K562 (cell line): ENCODE measurements around the gene DDC. TPM values are rescaled to one million over a fixed set of nuclear protein-coding genes. Genes with fewer than 3 reads are reported as not detected.

Experiments used
- BRCA1 ChIP-seq, 2 experiments: fragments of 450-650 bp in 1 of 2; sonication (generic) in 1 of 2; formaldehyde crosslinking in 1 of 2; IDR thresholded peaks; 2 replicates each; pipeline versions ENCODE4 v1.5.0 to v1.6.1; 2017 to 2020; ENCODE audit warnings: mild to moderate bottlenecking in 1 of 2, missing genetic modification reagents in 1 of 2
- E2F3 ChIP-seq: fragments of 250-450 bp; sonication (Bioruptor Pico); IDR thresholded peaks from 2 replicates; pipeline ENCODE4 v1.4.0; 2020; ENCODE audit warnings: mild to moderate bottlenecking
- EZH2 ChIP-seq: IDR thresholded peaks from 2 replicates; pipeline ENCODE4 v1.6.1; 2012; ENCODE audit warnings: low read depth, mild to moderate bottlenecking, inconsistent platforms, low read length, borderline replicate concordance
- FOXA1 ChIP-seq: fragments of 450-650 bp; IDR thresholded peaks from 2 replicates; pipeline ENCODE4 v1.6.1; 2016; ENCODE audit warnings: mild to moderate bottlenecking, borderline replicate concordance
- NR2C2 ChIP-seq, 2 experiments: fragments of 200-800 bp in 1 of 2; sonication (Bioruptor generic) in 1 of 2; sonication (generic) in 1 of 2; formaldehyde crosslinking in 1 of 2; IDR thresholded peaks; 2 replicates each; pipeline versions ENCODE4 v1.6.1 to v1.8.0; 2016 to 2022; ENCODE audit warnings: mild to moderate bottlenecking in 1 of 2, missing compliant biosample characterization in 1 of 2, missing genetic modification characterization in 1 of 2, missing genetic modification reagents in 1 of 2
- PML ChIP-seq: IDR thresholded peaks from 2 replicates; pipeline ENCODE4 v1.6.1; 2012; ENCODE audit warnings: low read length, inconsistent platforms
- SMARCA5 ChIP-seq: fragments of 450-650 bp; IDR thresholded peaks from 2 replicates; pipeline ENCODE4 v1.6.1; 2016
- SRF ChIP-seq, 2 experiments: fragments of 250-450, 450-650 bp in 1 of 2; sonication (Bioruptor Pico) in 1 of 2; sonication (generic) in 1 of 2; formaldehyde crosslinking; IDR thresholded peaks; 2 replicates each; pipeline versions ENCODE4 v1.5.0 to v1.5.1; 2020 to 2022; ENCODE audit warnings: mild to moderate bottlenecking in 1 of 2, missing genetic modification reagents in 1 of 2
- ZNF41 ChIP-seq: fragments of 250-450 bp; sonication (Bioruptor Pico); conservative IDR thresholded peaks from 2 replicates; pipeline ENCODE4 v1.4.0; 2020; ENCODE audit warnings: mild to moderate bottlenecking
- ZNF764 ChIP-seq: fragments of 250-450 bp; sonication (Bioruptor Pico); IDR thresholded peaks from 2 replicates; pipeline ENCODE4 v1.4.0; 2020; ENCODE audit warnings: low read depth, mild to moderate bottlenecking, moderate library complexity
- ZNF830 ChIP-seq: fragments of 250-450 bp; sonication (Bioruptor Pico); IDR thresholded peaks from 2 replicates; pipeline ENCODE4 v1.5.0; 2021; ENCODE audit warnings: mild to moderate bottlenecking
- polyA plus RNA-seq, 8 experiments: library from polyadenylated mRNA; depleted of rRNA in 4 of 8; stranded (reverse) in 5 of 8; unstranded in 3 of 8; fragments of >200 nt; fragmentation: Nextera tagmentation in 2 of 8; fragmentation: Illumina TruSeq in 1 of 8; extraction: Ambion mirVana in 2 of 8; extraction: Trizol in 1 of 8; gene quantifications; 2 replicates each; pipeline versions ENCODE4 v1.2.1 to v1.2.3, GENCODE V29; 2011 to 2014; ENCODE audit warnings: inconsistent platforms in 1 of 8, missing spikeins in 1 of 8
- total RNA-seq, 7 experiments: library from RNA; depleted of rRNA in 6 of 7; stranded (reverse); fragments of >200 nt in 6 of 7; fragmentation: Illumina TruSeq in 2 of 7; extraction: Trizol in 2 of 7; gene quantifications; 2 replicates each; pipeline versions ENCODE4 v1.2.1 to v1.2.3, GENCODE V29; 2011 to 2021; ENCODE audit warnings: low replicate concordance in 1 of 7
- TF ChIP-seq, protein P1 (sequence below): fragments of 250-450 bp; sonication (Bioruptor Pico); IDR thresholded peaks from 2 replicates; pipeline ENCODE4 v1.4.0; 2020; ENCODE audit warnings: mild to moderate bottlenecking, moderate library complexity
- TF ChIP-seq, protein P2 (sequence below): sonication (generic); formaldehyde crosslinking; IDR thresholded peaks from 2 replicates; pipeline ENCODE4 v1.8.0; 2022; ENCODE audit warnings: mild to moderate bottlenecking, missing genetic modification reagents
- TF ChIP-seq, protein P3 (sequence below), 2 experiments: fragments of 450-650 bp; conservative IDR thresholded peaks; 2 replicates each; pipeline ENCODE4 v1.6.1; 2017; ENCODE audit warnings: mild to moderate bottlenecking in 2 of 2, moderate library complexity in 2 of 2
- TF ChIP-seq, protein P4 (sequence below), 2 experiments: fragments of 200-800 bp in 1 of 2; sonication (Bioruptor generic) in 1 of 2; sonication (generic) in 1 of 2; formaldehyde crosslinking in 1 of 2; IDR thresholded peaks in 1 of 2; conservative IDR thresholded peaks in 1 of 2; 2 replicates each; pipeline versions ENCODE4 v1.5.0 to v1.6.1; 2016 to 2020; ENCODE audit warnings: missing compliant biosample characterization in 1 of 2, missing genetic modification characterization in 1 of 2, missing genetic modification reagents in 1 of 2

DDC gene
- total and polyA plus RNA-seq, 9 of the 15 experiments (the other 6 are each of a cell fraction or from before 2014, with no cell fraction given) = not detected

DNA sequence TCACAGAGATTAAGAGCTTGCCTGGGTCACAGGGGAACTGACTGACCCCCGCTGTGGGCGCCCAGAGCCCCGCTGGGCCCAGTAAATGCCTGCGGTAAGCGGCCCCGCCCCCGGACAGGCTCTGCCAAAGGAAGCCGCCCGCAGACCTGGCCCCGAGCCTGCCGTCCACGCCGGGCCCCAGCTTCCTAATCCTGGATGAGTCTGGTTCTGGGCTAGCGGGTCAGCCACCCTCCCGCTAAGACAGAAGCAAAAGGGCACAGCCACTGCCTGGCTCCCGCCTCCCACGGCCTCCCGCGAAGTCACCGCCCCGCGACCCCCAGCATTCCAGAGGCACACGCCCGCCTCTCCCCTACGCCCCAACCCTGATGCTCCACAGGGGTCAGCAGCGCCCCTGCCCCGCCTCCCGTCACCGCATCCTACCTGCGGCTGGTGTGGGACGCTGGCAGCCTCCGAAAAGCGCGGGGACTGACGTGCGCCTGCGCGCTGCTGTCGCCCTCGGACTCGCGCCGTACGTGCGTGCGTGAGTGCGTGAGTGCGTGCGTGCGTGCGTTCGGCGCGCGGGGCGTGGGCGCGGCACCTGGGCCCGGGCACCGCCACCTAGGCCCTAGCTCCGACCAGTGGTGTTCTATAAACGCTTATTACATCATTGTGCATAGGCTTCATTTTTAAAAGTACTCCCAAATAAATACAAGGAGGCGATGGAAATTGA is 115.2 kb downstream of the DDC start, which contains the start of gene FIGNL1 (continued):
- no peak for TF ChIP-seq BRCA1 (IDR thresholded peaks at IDR 0.05)
- TF ChIP-seq BRCA1 (CRISPR knock-in tag; IDR thresholded peaks at IDR 0.05) = no peak
- TF ChIP-seq, protein P1, sequence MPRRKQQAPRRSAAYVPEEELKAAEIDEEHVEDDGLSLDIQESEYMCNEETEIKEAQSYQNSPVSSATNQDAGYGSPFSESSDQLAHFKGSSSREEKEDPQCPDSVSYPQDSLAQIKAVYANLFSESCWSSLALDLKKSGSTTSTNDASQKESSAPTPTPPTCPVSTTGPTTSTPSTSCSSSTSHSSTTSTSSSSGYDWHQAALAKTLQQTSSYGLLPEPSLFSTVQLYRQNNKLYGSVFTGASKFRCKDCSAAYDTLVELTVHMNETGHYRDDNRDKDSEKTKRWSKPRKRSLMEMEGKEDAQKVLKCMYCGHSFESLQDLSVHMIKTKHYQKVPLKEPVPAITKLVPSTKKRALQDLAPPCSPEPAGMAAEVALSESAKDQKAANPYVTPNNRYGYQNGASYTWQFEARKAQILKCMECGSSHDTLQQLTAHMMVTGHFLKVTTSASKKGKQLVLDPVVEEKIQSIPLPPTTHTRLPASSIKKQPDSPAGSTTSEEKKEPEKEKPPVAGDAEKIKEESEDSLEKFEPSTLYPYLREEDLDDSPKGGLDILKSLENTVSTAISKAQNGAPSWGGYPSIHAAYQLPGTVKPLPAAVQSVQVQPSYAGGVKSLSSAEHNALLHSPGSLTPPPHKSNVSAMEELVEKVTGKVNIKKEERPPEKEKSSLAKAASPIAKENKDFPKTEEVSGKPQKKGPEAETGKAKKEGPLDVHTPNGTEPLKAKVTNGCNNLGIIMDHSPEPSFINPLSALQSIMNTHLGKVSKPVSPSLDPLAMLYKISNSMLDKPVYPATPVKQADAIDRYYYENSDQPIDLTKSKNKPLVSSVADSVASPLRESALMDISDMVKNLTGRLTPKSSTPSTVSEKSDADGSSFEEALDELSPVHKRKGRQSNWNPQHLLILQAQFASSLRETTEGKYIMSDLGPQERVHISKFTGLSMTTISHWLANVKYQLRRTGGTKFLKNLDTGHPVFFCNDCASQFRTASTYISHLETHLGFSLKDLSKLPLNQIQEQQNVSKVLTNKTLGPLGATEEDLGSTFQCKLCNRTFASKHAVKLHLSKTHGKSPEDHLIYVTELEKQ = no peak
- no peak for TF ChIP-seq ZNF41 (CRISPR knock-in tag)
- no peak for TF ChIP-seq ZNF830 (CRISPR knock-in tag)
- TF ChIP-seq ZNF764 (CRISPR knock-in tag) = no peak
- TF ChIP-seq, protein P2, sequence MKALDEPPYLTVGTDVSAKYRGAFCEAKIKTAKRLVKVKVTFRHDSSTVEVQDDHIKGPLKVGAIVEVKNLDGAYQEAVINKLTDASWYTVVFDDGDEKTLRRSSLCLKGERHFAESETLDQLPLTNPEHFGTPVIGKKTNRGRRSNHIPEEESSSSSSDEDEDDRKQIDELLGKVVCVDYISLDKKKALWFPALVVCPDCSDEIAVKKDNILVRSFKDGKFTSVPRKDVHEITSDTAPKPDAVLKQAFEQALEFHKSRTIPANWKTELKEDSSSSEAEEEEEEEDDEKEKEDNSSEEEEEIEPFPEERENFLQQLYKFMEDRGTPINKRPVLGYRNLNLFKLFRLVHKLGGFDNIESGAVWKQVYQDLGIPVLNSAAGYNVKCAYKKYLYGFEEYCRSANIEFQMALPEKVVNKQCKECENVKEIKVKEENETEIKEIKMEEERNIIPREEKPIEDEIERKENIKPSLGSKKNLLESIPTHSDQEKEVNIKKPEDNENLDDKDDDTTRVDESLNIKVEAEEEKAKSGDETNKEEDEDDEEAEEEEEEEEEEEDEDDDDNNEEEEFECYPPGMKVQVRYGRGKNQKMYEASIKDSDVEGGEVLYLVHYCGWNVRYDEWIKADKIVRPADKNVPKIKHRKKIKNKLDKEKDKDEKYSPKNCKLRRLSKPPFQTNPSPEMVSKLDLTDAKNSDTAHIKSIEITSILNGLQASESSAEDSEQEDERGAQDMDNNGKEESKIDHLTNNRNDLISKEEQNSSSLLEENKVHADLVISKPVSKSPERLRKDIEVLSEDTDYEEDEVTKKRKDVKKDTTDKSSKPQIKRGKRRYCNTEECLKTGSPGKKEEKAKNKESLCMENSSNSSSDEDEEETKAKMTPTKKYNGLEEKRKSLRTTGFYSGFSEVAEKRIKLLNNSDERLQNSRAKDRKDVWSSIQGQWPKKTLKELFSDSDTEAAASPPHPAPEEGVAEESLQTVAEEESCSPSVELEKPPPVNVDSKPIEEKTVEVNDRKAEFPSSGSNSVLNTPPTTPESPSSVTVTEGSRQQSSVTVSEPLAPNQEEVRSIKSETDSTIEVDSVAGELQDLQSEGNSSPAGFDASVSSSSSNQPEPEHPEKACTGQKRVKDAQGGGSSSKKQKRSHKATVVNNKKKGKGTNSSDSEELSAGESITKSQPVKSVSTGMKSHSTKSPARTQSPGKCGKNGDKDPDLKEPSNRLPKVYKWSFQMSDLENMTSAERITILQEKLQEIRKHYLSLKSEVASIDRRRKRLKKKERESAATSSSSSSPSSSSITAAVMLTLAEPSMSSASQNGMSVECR (CRISPR knock-in tag) = no peak
- no peak for TF ChIP-seq FOXA1
- TF ChIP-seq SMARCA5 = no peak
- TF ChIP-seq, protein P3, sequence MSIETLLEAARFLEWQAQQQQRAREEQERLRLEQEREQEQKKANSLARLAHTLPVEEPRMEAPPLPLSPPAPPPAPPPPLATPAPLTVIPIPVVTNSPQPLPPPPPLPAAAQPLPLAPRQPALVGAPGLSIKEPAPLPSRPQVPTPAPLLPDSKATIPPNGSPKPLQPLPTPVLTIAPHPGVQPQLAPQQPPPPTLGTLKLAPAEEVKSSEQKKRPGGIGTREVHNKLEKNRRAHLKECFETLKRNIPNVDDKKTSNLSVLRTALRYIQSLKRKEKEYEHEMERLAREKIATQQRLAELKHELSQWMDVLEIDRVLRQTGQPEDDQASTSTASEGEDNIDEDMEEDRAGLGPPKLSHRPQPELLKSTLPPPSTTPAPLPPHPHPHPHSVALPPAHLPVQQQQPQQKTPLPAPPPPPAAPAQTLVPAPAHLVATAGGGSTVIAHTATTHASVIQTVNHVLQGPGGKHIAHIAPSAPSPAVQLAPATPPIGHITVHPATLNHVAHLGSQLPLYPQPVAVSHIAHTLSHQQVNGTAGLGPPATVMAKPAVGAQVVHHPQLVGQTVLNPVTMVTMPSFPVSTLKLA (conservative IDR thresholded peaks at IDR 0.05) = peak; percentile 39 to 75; a peak in 2 of 4 replicates
- peak; percentile 68 for TF ChIP-seq NR2C2 (CRISPR knock-in tag; IDR thresholded peaks at IDR 0.05)
- TF ChIP-seq NR2C2 (tag; IDR thresholded peaks at IDR 0.05) = peak; percentile 59
- TF ChIP-seq, protein P4, sequence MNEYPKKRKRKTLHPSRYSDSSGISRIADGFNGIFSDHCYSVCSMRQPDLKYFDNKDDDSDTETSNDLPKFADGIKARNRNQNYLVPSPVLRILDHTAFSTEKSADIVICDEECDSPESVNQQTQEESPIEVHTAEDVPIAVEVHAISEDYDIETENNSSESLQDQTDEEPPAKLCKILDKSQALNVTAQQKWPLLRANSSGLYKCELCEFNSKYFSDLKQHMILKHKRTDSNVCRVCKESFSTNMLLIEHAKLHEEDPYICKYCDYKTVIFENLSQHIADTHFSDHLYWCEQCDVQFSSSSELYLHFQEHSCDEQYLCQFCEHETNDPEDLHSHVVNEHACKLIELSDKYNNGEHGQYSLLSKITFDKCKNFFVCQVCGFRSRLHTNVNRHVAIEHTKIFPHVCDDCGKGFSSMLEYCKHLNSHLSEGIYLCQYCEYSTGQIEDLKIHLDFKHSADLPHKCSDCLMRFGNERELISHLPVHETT (CRISPR knock-in tag; conservative IDR thresholded peaks at IDR 0.05 in 1 of 2, IDR thresholded peaks at IDR 0.05 in 1 of 2) = no peak
- peak; percentile 47; the same call in 1 of the 2 replicates for TF ChIP-seq PML
- peak; percentile 86 for TF ChIP-seq E2F3
- TF ChIP-seq EZH2 = no peak
- TF ChIP-seq SRF (CRISPR knock-in tag; IDR thresholded peaks at IDR 0.05) = no peak; a peak in 1 of 4 replicates
